Activated CD4-positive, CD25-positive, alpha-beta regulatory T cell (primary cell): Measurements from ENCODE around the gene PSORS1C2.

Source experiments
- DNase-seq, 4 experiments: peaks; one replicate each; lab custom pipeline; 2025; lab: John Stamatoyannopoulos, UW

Gene PSORS1C2

GRCh38 chr6:31140643-31141042, 1.8 kb upstream of the PSORS1C2 start:
- no peak for DNase-seq

DNA sequence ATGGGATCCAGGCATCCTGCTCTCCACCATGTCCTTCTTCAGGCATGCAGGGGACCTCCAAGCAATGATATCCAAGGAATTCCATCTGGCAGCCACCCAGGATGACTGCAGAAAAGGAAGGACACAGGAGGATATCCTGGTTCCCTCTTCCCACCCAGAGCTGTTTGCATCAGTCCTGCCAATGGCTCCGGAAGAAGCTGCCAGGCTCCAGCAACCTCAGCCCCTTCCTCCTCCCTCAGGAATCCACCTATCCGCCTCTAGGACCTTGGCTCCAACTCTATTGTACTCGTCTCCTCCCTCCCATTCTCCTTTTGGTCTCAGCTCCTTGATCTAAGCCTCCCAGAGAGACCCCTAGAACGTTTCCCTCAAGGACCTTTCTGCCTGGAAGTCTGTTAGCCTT, 733 bp upstream of the PSORS1C2 start:
- no peak for DNase-seq

DNA sequence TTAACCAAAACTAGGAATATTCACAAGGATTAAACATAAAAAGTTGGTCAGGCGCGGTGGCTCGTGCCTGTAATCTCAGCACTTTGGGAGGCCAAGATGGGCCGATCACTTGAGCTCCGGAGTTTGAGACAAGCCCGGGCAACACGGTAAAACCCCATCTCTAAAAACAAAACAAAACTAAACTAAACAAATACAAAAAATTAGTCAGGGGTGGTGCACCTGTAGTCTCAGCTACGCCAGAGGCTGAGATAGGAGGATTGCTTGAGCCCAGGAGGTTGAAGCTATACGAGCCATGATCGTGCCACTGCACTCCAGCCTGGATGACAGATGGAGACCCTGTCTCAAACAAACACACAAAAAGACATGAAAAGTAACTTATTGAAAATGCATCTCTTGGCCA, 3.2 kb downstream of the PSORS1C2 start:
- no peak for DNase-seq

DNA sequence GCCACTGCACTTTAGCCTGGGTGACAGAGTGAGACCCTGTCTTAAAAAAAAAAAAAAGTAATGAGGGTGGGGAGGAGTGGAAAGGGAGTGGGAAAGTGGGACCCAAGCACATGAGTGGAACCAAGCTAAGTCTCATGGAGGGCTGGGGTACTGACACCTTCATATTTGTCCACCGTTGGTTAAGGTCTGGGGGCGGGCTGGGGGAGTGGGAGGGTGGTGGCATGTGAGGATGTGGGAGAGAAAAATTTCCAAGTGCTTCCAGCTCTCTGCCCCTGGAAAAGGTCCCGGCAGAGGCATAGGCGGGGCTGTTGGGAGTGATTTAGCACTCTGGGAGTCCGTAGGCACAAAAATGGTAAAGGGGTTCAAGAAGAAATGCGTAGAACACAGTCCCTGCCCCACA, 6.1 kb downstream of the PSORS1C2 start:
- DNase-seq = no peak

- no peak for DNase-seq
Observed at GRCh38 chr6:31131595-31131994, 7.3 kb downstream of the PSORS1C2 start.

DNA sequence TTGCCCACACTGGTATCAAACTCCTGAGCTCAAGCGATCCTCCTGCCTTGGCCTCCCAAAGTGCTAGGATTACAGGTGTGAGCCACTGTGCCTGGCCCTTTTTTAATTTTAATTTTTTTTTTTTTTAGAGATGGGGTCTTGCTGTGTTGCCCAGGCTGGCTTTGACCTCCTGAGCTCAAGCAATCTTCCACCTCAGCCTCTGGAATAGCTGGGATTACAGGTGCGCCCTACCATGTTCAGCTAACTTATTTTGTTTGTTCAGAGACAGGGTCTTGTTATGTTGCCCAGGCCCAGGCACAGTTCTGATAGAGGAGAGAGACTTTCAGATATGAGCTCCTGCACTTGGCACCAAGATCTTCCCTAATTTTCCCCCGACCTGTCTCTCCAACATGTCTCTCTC, 8.1 kb downstream of the PSORS1C2 start:
- DNase-seq = no peak

- no peak for DNase-seq
Observed at GRCh38 chr6:31129130-31129529, 9.7 kb downstream of the PSORS1C2 start.

DNA sequence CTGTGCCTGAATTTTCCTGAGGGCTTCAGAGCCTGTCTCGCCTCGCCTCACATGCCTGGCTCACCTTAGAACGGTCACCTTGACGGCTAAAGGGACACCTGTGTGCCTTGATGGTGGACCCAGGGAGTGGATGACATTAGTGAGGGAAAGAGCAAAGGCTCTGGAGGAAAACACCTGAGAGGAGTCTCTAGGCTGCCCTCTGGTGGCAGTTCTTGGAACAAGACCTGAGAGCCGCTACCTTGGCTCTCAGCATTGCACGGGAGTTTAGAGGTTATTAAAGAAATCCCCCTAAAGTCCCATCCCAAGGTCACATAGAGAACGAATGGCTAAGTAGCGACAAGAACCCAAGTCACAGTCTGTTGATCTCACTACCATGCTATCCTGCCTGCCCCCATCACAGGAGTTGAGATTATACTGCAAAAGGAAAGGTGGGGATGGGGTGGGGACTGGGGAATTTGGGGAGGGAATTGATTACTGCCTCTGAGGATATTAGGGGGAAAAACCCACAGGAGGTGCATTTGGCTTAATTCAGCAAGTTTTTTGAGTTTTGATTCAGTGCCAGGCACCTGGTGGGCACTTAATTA, 10.7 kb downstream of the PSORS1C2 start:
- DNase-seq = peak; percentile 36 to 67 (median 60)

DNA sequence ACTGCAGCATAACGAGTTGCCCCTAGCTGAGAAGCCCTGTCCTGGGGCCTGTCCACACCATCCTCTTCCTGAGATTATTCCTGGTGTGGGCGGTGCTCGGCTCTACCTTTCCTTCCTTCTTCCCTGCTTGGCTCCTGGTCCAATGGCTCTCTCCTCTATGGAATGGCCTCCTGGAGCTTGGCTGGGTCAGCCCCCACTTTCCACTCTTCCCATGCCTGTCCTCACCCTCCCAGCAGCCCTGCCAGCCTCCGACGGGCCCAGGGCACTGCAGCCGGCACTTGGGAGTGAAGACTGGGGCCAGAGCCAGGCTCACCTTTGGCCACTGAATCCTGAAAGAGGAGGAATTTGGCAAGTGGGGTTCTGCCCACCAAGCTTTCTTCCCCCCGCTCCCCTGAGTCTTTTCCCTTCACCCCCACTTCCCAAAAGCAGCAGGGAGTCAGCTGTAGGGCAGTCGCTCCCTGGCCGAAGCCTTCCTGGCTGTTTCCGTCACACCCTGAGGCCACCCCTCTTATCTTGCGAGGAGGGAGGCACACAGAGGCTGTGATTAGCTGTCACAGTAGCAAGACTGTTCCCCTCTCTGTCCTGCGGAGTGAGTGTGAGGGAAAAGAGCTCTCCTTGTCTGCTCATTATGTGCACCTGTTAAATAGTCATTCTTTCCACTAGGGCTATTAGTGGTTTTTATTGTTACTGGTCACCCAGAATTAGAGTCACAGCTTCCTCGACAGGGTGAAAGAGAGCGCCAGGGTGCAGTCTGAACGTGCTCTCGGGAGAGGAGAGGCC, 12.3 kb downstream of the PSORS1C2 start:
- no peak for DNase-seq

DNA sequence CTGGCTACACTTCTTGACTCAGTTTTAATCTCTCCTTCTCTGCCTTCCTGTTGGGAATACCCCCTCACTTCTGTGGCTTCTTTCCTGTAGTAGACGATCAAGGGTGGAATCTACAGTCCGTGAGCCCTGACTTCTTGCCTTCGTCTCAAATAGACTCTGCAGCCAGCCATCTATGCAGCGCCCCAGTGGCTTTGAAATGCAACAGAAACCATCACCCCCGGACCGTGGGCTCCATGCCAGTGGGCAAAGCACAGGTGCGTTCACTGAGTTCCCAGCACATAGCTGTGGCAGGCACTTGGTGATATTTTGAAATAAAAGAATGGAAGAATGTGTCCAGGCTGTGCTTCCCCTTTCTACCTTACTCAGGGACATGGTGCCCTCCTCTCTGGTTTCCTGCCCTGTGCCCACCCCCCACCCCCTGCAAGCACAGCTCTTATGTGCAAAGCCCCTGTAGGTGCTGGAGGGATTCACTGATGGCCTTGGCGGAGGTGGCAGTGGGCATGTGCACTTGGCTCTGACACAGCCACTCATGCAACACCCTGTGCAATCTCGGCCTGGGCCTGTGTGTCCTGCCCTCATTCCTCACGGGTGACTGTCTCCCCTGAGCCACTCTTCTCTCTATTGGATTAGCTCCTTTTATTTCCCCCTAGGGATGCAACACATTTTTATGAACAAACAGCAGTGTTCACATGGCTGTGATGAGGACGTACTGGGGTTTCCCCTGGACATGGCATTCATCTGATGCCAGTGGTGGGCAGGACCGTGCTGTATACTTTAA, 13.1 kb downstream of the PSORS1C2 start:
- DNase-seq = no peak

GRCh38 chr6:31125162-31125561, 13.7 kb downstream of the PSORS1C2 start:
- DNase-seq = no peak

GRCh38 chr6:31122791-31123706, 15.8 kb downstream of the PSORS1C2 start:
- no peak for DNase-seq

GRCh38 chr6:31121131-31121790, 17.6 kb downstream of the PSORS1C2 start:
- DNase-seq = no peak

DNA sequence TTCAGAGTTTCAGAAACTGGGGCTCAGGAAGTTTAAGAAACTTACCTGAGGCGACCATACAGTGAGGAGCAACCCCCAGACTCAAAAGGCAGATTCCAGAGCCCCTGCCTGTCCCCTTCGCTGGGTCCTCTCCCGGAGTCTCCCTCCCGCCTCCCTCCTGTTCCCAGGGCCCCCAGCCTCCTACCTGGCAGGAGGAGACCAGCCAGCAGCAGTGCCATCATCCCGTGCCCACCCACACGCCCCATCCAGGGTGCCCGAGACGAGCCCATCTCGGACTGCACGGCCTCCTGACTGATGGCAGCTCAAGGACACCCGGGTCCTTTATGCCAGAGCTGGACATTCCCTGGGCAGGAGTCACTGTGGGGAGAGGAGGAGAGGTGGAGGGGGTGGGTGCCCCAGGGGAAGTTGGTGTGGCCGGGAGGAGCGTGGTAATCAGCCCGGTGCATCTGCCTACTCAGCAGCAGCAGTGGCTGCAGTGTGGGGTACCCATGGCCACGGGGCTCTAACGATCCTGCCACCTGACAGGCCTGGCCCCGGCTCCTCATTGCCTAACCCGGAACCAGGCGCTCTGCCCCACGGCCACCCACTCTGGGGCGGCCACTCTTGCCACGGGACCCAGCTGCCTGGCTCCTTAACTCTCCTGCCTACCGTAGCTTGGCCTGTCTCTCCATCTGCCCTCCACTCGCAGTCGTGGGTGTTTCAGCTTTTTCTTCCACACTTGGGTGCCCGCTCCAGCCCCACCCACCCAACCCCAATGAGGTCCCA, 18.5 kb downstream of the PSORS1C2 start, which contains the start of gene CDSN:
CDSN (minus strand) TSS at position 296 of the 765 bp plus-strand sequence; CDS start at position 269, 27 bp downstream.
- DNase-seq = no peak

DNA sequence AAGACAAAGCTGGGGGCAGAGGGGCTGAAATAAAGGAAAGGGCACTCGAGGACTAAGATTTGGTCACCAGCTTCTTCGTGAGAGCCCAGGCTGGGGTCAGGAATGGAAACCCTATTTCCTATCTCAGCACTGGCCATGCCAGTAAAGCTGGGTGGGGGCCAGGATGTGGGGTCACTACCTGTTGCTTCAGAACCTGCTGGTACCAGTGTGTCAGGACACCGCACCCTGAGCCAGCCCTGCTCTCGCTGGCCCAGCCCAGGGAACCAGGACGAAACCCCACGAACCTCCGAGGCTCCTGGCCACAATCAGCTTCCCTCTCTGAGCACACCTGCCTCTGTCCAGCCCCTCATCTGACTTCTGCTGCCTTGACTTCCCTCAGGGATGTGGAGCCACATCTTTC, 20.7 kb downstream of the PSORS1C2 start:
- no peak for DNase-seq

- DNase-seq = no peak
Observed at GRCh38 chr6:31116661-31117385, 22.0 kb downstream of the PSORS1C2 start.

GRCh38 chr6:31115941-31116560, 22.8 kb downstream of the PSORS1C2 start:
- DNase-seq = no peak

DNA sequence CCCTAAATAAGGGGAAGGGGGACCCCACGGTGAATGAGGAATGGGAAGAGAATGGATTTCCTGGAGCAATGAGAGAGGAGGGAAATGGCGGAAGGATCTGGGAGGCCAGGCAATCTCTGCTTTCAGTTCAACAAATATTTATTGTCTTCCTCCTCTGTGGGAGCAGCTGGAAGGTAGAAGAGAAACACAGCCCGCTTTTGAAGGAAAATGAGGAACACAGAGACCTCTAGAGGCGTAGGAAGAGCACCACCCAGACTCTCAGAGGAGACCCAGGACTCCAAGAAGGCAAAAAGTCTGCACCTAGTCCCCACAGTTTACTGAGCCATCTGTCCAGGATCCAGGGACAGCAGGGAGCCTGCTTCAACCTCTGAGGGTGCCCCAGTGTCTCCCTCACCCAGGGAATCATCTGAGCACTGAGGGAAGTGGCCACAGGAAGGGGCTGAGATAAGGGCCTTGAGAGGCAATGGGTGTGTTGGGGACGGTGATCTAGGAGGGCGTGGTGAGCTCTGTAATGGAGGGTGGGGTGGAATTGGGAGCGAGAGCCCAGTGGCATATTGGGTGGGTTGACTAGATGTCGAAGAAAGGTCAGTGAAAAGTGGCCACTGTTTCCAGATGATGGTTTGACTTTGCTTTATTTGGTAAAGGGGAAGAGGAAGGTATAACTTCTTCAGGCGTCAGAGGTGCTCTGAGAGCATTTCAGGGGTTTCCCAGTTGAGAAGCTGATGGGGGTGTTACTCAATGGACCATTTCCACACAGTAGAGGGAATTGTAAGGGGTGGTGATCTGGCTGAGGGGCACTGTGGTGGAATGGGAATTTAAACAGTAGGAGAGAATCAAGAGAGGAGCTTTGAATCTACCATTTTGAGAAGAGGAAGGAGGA, 23.7 kb downstream of the PSORS1C2 start:
- DNase-seq = no peak
